GM12874 (cell line): ENCODE measurements around the gene AQP6.

Experiments used
- CTCF ChIP-seq: IDR thresholded peaks from 2 replicates; pipeline ENCODE4 v1.5.1; 2011; ENCODE audit warnings: low read depth, mild to moderate bottlenecking, control low read depth, low read length, moderate library complexity; ENCODE audit not compliant: insufficient read depth

Gene AQP6

GRCh38 chr12:50026691-50027090, 53.9 kb downstream of the AQP6 start:
- no peak for TF ChIP-seq CTCF
